Prostate gland (tissue), 2 donors: ENCODE measurements around the gene GLIS1. TPM values are rescaled to one million over a fixed set of nuclear protein-coding genes. Genes with fewer than 3 reads are reported as not detected.
A peak's percentile ranks its signal among the peaks of the same experiment; 100 is the strongest.

Experiments
- DNase-seq: peaks from one replicate; pipeline ENCODE4 v3.0.0-alpha.2; 2019; ENCODE audit warnings: low spot score
- H3K27ac ChIP-seq, 2 donors: fragments of 200-600 bp; sonication (generic); 2 replicates each; pipeline ENCODE4 v1.5.1; 2017 to 2019
- H3K27me3 ChIP-seq: fragments of 200-600 bp; sonication (generic); replicated peaks from 2 replicates; pipeline ENCODE4 v1.5.1; 2019; ENCODE audit not compliant: insufficient read depth
- H3K36me3 ChIP-seq, 2 donors: fragments of 200-600 bp; sonication (generic); 1 replicate in 1 of 2; 2 replicates in 1 of 2; pipeline versions ENCODE4 v1.5.1 to v1.8.1; 2017 to 2019
- H3K4me1 ChIP-seq: fragments of 200-600 bp; sonication (generic); replicated peaks from 2 replicates; pipeline ENCODE4 v1.5.1; 2019
- H3K4me3 ChIP-seq, 2 donors: fragments of 200-600 bp; sonication (generic); 2 replicates each; pipeline ENCODE4 v1.5.1; 2017 to 2019
- H3K9me3 ChIP-seq: fragments of 200-600 bp; sonication (generic); 2 replicates; pipeline ENCODE4 v1.5.1; 2017
- POLR2A ChIP-seq: fragments of 450-650 bp; IDR thresholded peaks from one replicate; pipeline ENCODE4 v1.6.1; 2016; ENCODE audit warnings: antibody characterized with exemption, mild to moderate bottlenecking
- POLR2AphosphoS5 ChIP-seq: sonication (generic); formaldehyde crosslinking; IDR thresholded peaks from one replicate; pipeline ENCODE4 v1.6.1; 2017; ENCODE audit warnings: antibody characterized with exemption
- WGBS: methylation state at CpG from one replicate; pipeline ENCODE4 v1.1.5; 2018; 5-methylcytosine and 5-hydroxymethylcytosine counted together
- intact Hi-C: fragments of 100-400 bp; cut with DNase I; formaldehyde crosslinking; loops from one replicate; pipeline ENCODE4 v1.14.2; 2022
- total RNA-seq, 2 donors: library from RNA; depleted of rRNA; stranded (reverse); fragments of >200 nt; gene quantifications; one replicate each; pipeline ENCODE4 v1.1.0, GENCODE V29; 2016
- TF ChIP-seq, protein P1 (sequence below), 4 experiments: fragments of 200-600 bp in 2 of 4; fragments of 450-650 bp in 2 of 4; sonication (generic) in 2 of 4; IDR thresholded peaks; 1 replicate in 3 of 4; 2 replicates in 1 of 4; pipeline ENCODE4 v1.5.1; 2016 to 2019; ENCODE audit warnings: antibody characterized with exemption in 4 of 4, mild to moderate bottlenecking in 2 of 4, moderate library complexity in 2 of 4

Gene GLIS1
- total RNA-seq, 2 donors from 2014 or later = 1.1 to 8.1 TPM

DNA sequence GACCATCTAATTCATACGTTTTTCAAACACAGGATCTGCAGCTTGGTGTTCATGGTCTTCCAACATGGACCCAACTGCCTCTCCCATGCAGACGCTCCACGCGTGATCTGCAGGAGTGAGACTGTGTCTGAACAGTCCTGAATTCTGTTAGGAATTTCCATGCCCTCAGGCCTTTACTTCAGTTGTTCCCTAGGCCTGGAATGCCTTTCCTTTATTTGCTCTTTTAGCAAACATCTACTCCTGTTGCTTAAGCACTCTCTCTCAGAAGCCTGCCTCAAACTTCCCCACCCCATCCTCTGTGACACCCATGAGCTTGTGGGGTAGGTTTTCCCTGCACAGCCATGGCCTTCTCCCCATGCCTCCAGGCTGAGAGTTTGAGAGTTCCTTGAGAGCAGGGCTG, 206.1 kb downstream of the GLIS1 start:
- intact Hi-C loops = no loop called here
- no peak for TF ChIP-seq POLR2A
- TF ChIP-seq, protein P1, sequence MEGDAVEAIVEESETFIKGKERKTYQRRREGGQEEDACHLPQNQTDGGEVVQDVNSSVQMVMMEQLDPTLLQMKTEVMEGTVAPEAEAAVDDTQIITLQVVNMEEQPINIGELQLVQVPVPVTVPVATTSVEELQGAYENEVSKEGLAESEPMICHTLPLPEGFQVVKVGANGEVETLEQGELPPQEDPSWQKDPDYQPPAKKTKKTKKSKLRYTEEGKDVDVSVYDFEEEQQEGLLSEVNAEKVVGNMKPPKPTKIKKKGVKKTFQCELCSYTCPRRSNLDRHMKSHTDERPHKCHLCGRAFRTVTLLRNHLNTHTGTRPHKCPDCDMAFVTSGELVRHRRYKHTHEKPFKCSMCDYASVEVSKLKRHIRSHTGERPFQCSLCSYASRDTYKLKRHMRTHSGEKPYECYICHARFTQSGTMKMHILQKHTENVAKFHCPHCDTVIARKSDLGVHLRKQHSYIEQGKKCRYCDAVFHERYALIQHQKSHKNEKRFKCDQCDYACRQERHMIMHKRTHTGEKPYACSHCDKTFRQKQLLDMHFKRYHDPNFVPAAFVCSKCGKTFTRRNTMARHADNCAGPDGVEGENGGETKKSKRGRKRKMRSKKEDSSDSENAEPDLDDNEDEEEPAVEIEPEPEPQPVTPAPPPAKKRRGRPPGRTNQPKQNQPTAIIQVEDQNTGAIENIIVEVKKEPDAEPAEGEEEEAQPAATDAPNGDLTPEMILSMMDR (IDR thresholded peaks at IDR 0.05) = no peak
- no peak for TF ChIP-seq POLR2AphosphoS5
- no peak for DNase-seq

DNA sequence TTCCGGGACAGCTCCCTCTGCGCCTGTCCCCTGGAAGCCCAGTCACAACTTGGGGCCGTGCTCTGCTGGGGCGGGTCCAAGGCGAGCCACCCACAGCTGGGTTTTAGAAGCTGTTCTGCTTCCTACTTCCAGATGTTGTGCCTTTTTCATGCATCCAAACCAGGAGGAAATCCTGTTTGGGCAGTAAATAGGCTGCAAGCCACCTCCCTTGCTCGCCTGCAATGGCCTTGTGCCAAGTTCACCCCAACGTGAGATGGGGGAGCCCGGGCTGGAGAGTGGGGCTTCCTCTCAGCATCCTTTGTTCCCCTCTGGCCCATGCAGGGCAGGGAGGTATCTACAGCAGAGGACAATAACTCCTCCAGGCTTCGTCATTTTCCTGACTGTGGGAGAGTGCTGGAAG, 206.6 kb downstream of the GLIS1 start:
- intact Hi-C loops = no loop called here
- H3K27me3 ChIP-seq = no peaks in the 10 kb centered on the region
- no peaks in the 10 kb centered on the region for H3K9me3 ChIP-seq
- no peak for DNase-seq
- TF ChIP-seq POLR2AphosphoS5 (no peak), POLR2A (no peak)
- TF ChIP-seq, protein P1 (IDR thresholded peaks at IDR 0.05) = no peak
- no peaks in the 10 kb centered on the region for H3K4me1 ChIP-seq
- H3K27ac ChIP-seq = no peak overlapping the region
- 61% methylated on average over 9 of the region's 9 CpGs for WGBS
- H3K36me3 ChIP-seq = no peaks in the 10 kb centered on the region
- no peak overlapping the region for H3K4me3 ChIP-seq

More for the DNA sequence above, 206.1 kb downstream of the GLIS1 start:
- WGBS = 83% methylated on average over 4 of the region's 4 CpGs
- Histone ChIP-seq H3K4me3 (no peak overlapping the region), H3K27ac (no peak overlapping the region), H3K27me3 (no peaks in the 10 kb centered on the region), H3K4me1 (no peaks in the 10 kb centered on the region), H3K36me3 (no peaks in the 10 kb centered on the region), H3K9me3 (no peaks in the 10 kb centered on the region)

DNA sequence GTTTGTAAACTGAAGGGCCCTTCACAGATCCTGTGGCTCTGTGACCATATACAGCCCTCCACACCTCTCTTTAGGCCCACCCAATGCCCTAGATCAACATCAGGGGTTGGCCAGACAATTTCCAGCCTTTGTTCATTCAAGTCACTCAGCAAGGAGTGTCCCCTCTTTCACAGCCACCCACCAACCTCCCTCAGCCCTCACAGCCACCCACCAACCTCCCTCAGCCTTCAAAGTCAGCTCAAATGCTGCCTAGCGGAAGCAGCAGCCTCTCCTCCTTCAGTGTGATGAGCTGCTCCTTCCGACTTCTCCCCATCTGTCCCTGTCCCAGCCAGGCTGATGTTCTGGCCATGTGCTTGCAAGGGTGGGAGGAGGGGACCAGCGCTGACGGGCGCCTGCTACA, 208.4 kb downstream of the GLIS1 start:
- Histone ChIP-seq H3K27ac (no peak overlapping the region), H3K9me3 (no peaks in the 10 kb centered on the region), H3K4me3 (no peak overlapping the region), H3K4me1 (peaks cover 4% of the 10 kb centered on the region), H3K27me3 (no peaks in the 10 kb centered on the region), H3K36me3 (no peaks in the 10 kb centered on the region)
- intact Hi-C loops = no loop called here
- 99% methylated on average over 5 of the region's 5 CpGs for WGBS
- no peak for DNase-seq
- TF ChIP-seq POLR2AphosphoS5 = no peak
- TF ChIP-seq, protein P1 (IDR thresholded peaks at IDR 0.05) = no peak
- TF ChIP-seq POLR2A = no peak

DNA sequence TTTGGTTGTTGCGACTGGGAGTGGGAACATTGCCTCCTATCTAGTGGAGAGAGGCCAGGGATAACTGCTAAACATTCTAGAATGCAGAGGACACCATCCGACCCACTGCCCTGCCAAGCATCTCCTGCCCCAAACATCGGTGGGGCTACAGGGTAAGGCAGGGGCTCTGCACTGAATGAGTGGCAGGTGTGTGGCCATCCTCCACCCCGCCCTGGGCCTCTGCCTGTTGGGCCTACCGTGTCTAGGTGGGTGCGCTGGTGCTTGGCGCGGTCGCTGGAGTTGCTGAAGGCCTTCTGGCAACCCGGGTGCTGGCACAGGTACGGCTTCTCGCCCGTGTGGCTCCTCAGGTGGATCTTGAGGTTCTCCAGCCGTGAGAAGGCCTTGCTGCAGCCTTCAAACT, 209.4 kb downstream of the GLIS1 start:
- H3K9me3 ChIP-seq = no peaks in the 10 kb centered on the region
- intact Hi-C loops = no loop called here
- H3K27ac ChIP-seq = no peak overlapping the region
- no peaks in the 10 kb centered on the region for H3K27me3 ChIP-seq
- H3K4me3 ChIP-seq = no peak overlapping the region
- H3K4me1 ChIP-seq = peaks cover 4% of the 10 kb centered on the region
- DNase-seq = no peak
- H3K36me3 ChIP-seq = no peaks in the 10 kb centered on the region
- no peak for TF ChIP-seq POLR2A
- no peak for TF ChIP-seq POLR2AphosphoS5
- TF ChIP-seq, protein P1 (IDR thresholded peaks at IDR 0.05) = no peak
- 89% methylated on average over 8 of the region's 14 CpGs for WGBS

DNA sequence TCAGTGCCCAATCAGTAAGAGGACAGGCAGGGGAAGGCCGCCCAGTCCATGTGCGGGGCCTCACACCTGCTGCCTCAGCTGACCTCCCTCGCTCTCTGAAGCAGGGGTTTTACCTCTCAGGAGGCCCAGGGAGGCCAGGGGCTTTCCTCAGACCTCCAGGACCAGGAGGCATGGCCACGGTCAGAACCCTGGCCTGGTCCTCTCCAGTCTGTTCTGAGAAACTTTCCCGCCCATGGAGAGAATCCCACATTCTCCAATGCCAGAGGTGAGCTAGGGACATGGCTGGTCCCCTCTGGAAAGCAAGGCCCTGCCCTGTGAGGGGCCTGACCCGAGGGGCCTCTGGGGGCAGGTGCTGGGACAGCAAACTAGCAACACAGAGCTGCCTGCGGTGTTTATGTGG, 211.6 kb downstream of the GLIS1 start:
- no peak overlapping the region for H3K4me3 ChIP-seq
- H3K27ac ChIP-seq = peak overlapping the region in 1 of 2 donors; percentile 34
- WGBS = 93% methylated on average over 5 of the region's 7 CpGs
- peaks cover 4% of the 10 kb centered on the region for H3K4me1 ChIP-seq
- DNase-seq = no peak
- intact Hi-C loops = no loop called here
- H3K9me3 ChIP-seq = no peaks in the 10 kb centered on the region
- no peaks in the 10 kb centered on the region for H3K27me3 ChIP-seq
- H3K36me3 ChIP-seq = no peaks in the 10 kb centered on the region
- no peak for TF ChIP-seq POLR2A
- no peak for TF ChIP-seq POLR2AphosphoS5
- TF ChIP-seq, protein P1 (IDR thresholded peaks at IDR 0.05) = no peak
